SH-SY5Y (cell line): ENCODE results near the gene VPS13D.

Experiments used
- GATA2 ChIP-seq: IDR thresholded peaks from 2 replicates; pipeline ENCODE4 v1.6.1; 2011; ENCODE audit warnings: mild to moderate bottlenecking, low read depth, low read length
- GATA3 ChIP-seq: IDR thresholded peaks from 2 replicates; pipeline ENCODE4 v1.6.1; 2011; ENCODE audit warnings: low read depth, mild to moderate bottlenecking, low read length, moderate library complexity

- TF ChIP-seq GATA2 (no peak), GATA3 (no peak)
Observed at GRCh38 chr1:12386130-12386529, 156.3 kb downstream of the VPS13D start.
